Mesendoderm (in vitro differentiated cells): ENCODE measurements around the gene PXK.
A peak's percentile ranks its signal among the peaks of the same experiment; 100 is the strongest.

Experiments used
- DNase-seq: peaks from one replicate; pipeline ENCODE4 v3.0.0; 2013
- H2AK5ac ChIP-seq: 2 replicates; pipeline ENCODE4 v1.6.1; 2013; ENCODE audit warnings: low read length, inconsistent platforms
- H2BK120ac ChIP-seq: 2 replicates; pipeline ENCODE4 v1.6.1; 2013; ENCODE audit warnings: low read depth, mild to moderate bottlenecking, low read length, moderate library complexity, mixed read lengths
- H2BK15ac ChIP-seq: replicated peaks from 2 replicates; pipeline ENCODE4 v1.6.1; 2013; ENCODE audit warnings: low read depth, mild to moderate bottlenecking, moderate library complexity
- H2BK5ac ChIP-seq: 2 replicates; pipeline ENCODE4 v1.6.1; 2013; ENCODE audit warnings: low read length, inconsistent platforms
- H3K18ac ChIP-seq: 2 replicates; pipeline ENCODE4 v1.6.1; 2013; ENCODE audit warnings: mild to moderate bottlenecking, low read length, mixed read lengths
- H3K23ac ChIP-seq: one replicate; pipeline ENCODE4 v1.6.1; 2013; ENCODE audit warnings: low read length
- H3K27ac ChIP-seq: 2 replicates; pipeline ENCODE4 v1.5.1; 2013; ENCODE audit warnings: low read depth, mild to moderate bottlenecking, inconsistent platforms, low read length, moderate library complexity
- H3K27me3 ChIP-seq: 2 replicates; pipeline ENCODE4 v1.6.1; 2013; ENCODE audit warnings: low read length, control low read depth, mild to moderate bottlenecking, inconsistent platforms; ENCODE audit not compliant: insufficient read depth, poor library complexity
- H3K36me3 ChIP-seq: 2 replicates; pipeline ENCODE4 v1.6.1; 2013; ENCODE audit warnings: low read length, inconsistent platforms; ENCODE audit not compliant: control insufficient read depth, insufficient read depth
- H3K4ac ChIP-seq: one replicate; pipeline ENCODE4 v1.6.1; 2013; ENCODE audit warnings: low read depth, mild to moderate bottlenecking, low read length, moderate library complexity
- H3K4me1 ChIP-seq: 2 replicates; pipeline ENCODE4 v1.6.1; 2013; ENCODE audit warnings: low read depth, low read length, inconsistent platforms; ENCODE audit not compliant: control insufficient read depth
- H3K4me2 ChIP-seq: 2 replicates; pipeline ENCODE4 v1.6.1; 2013; ENCODE audit warnings: low read length
- H3K4me3 ChIP-seq: 2 replicates; pipeline ENCODE4 v1.5.1; 2013; ENCODE audit warnings: mild to moderate bottlenecking, low read length
- H3K56ac ChIP-seq: one replicate; pipeline ENCODE4 v1.6.1; 2013; ENCODE audit warnings: low read length
- H3K79me1 ChIP-seq: 2 replicates; pipeline ENCODE4 v1.6.1; 2013; ENCODE audit warnings: low read length, inconsistent platforms
- H3K79me2 ChIP-seq: 2 replicates; pipeline ENCODE4 v1.6.1; 2013; ENCODE audit warnings: mild to moderate bottlenecking, low read length; ENCODE audit not compliant: control insufficient read depth, insufficient read depth
- H3K9ac ChIP-seq: 2 replicates; pipeline ENCODE4 v1.6.1; 2013; ENCODE audit warnings: low read length, inconsistent platforms
- H4K5ac ChIP-seq: one replicate; pipeline ENCODE4 v1.6.1; 2013; ENCODE audit warnings: low read length
- H4K8ac ChIP-seq: one replicate; pipeline ENCODE4 v1.6.1; 2013; ENCODE audit warnings: low read depth, mild to moderate bottlenecking, control low read depth, low read length, moderate library complexity
- WGBS: extraction: QIAGEN DNeasy Blood & Tissue Kit; methylation state at CpG from one replicate; pipeline ENCODE4 v1.1.7; 2013; ENCODE audit warnings: low lambda C conversion rate, missing lambda C conversion rate; ENCODE audit not compliant: insufficient coverage; ENCODE audit errors: extremely low coverage; 5-methylcytosine and 5-hydroxymethylcytosine counted together

The PXK gene

GRCh38 chr3:58452176-58452575 lies 119.5 kb downstream of the PXK start:
- H3K27me3 ChIP-seq: no peaks in the 10 kb centered on the region
- no peak overlapping the region for H3K27ac ChIP-seq
- H2BK5ac ChIP-seq: no peak overlapping the region
- H3K4me2 ChIP-seq: no peak overlapping the region
- H3K56ac ChIP-seq: no peak overlapping the region
- peak overlapping the region; percentile 99 for H2BK15ac ChIP-seq
- H3K36me3 ChIP-seq: no peaks in the 10 kb centered on the region
- H3K18ac ChIP-seq: peak overlapping the region; percentile 80
- DNase-seq: no peak
- no peak overlapping the region for H2AK5ac ChIP-seq
- no peak overlapping the region for H3K4me3 ChIP-seq
- H3K9ac ChIP-seq: no peak overlapping the region
- peak overlapping the region; percentile 88 for H2BK120ac ChIP-seq
- WGBS: no CpG with 5 or more reads among the region's 1 CpG
- H3K79me2 ChIP-seq: no peaks in the 10 kb centered on the region
- no peaks in the 10 kb centered on the region for H3K4me1 ChIP-seq
- H3K79me1 ChIP-seq: no peaks in the 10 kb centered on the region
- no peak overlapping the region for H4K8ac ChIP-seq
- no peak overlapping the region for H3K4ac ChIP-seq
- no peak overlapping the region for H3K23ac ChIP-seq
- no peak overlapping the region for H4K5ac ChIP-seq

GRCh38 chr3:58459160-58459559 lies 126.5 kb downstream of the PXK start:
- Histone ChIP-seq H2BK5ac (no peak overlapping the region), H3K4ac (peak overlapping the region; percentile 52), H2AK5ac (no peak overlapping the region), H3K27me3 (no peaks in the 10 kb centered on the region), H4K8ac (no peak overlapping the region), H2BK120ac (no peak overlapping the region), H4K5ac (no peak overlapping the region), H3K27ac (no peak overlapping the region), H3K4me3 (no peak overlapping the region), H2BK15ac (no peak overlapping the region), H3K23ac (no peak overlapping the region), H3K4me2 (no peak overlapping the region), H3K4me1 (peaks cover 2% of the 10 kb centered on the region), H3K36me3 (no peaks in the 10 kb centered on the region), H3K18ac (no peak overlapping the region), H3K79me1 (no peaks in the 10 kb centered on the region), H3K56ac (no peak overlapping the region), H3K79me2 (no peaks in the 10 kb centered on the region), H3K9ac (no peak overlapping the region)
- no CpG with 5 or more reads among the region's 4 CpGs for WGBS
- DNase-seq: no peak

GRCh38 chr3:58462829-58463180 lies 130.1 kb downstream of the PXK start:
- H3K23ac ChIP-seq: no peak overlapping the region
- no peak overlapping the region for H2BK120ac ChIP-seq
- H3K56ac ChIP-seq: peak overlapping the region; percentile 77
- DNase-seq: peak; percentile 80
- no peaks in the 10 kb centered on the region for H3K27me3 ChIP-seq
- peak overlapping the region; percentile 39 for H3K27ac ChIP-seq
- no peaks in the 10 kb centered on the region for H3K36me3 ChIP-seq
- H2AK5ac ChIP-seq: no peak overlapping the region
- no peaks in the 10 kb centered on the region for H3K79me1 ChIP-seq
- H3K18ac ChIP-seq: peak overlapping the region; percentile 5
- no peak overlapping the region for H4K5ac ChIP-seq
- WGBS: no CpG with 5 or more reads among the region's 4 CpGs
- peak overlapping the region; percentile 65 for H2BK5ac ChIP-seq
- no peak overlapping the region for H3K4me3 ChIP-seq
- no peak overlapping the region for H2BK15ac ChIP-seq
- H3K9ac ChIP-seq: peak overlapping the region; percentile 29
- peaks cover 2% of the 10 kb centered on the region for H3K4me1 ChIP-seq
- H3K79me2 ChIP-seq: no peaks in the 10 kb centered on the region
- H3K4me2 ChIP-seq: no peak overlapping the region
- H4K8ac ChIP-seq: no peak overlapping the region
- peak overlapping the region; percentile 2 for H3K4ac ChIP-seq

GRCh38 chr3:58463181-58463941 lies 130.7 kb downstream of the PXK start:
- peak overlapping the region; percentile 29 for H3K9ac ChIP-seq
- peak overlapping the region; percentile 9 for H3K18ac ChIP-seq
- no peak overlapping the region for H2AK5ac ChIP-seq
- H3K4me1 ChIP-seq: peaks cover 2% of the 10 kb centered on the region
- no peak overlapping the region for H4K5ac ChIP-seq
- H3K79me2 ChIP-seq: no peaks in the 10 kb centered on the region
- no peak overlapping the region for H2BK15ac ChIP-seq
- no peak overlapping the region for H3K4me2 ChIP-seq
- peak overlapping the region; percentile 2 for H3K4ac ChIP-seq
- no peak overlapping the region for H3K4me3 ChIP-seq
- H3K56ac ChIP-seq: peak overlapping the region; percentile 77
- no peak overlapping the region for H4K8ac ChIP-seq
- H3K79me1 ChIP-seq: no peaks in the 10 kb centered on the region
- no peak overlapping the region for H3K23ac ChIP-seq
- peak overlapping the region; percentile 39 for H3K27ac ChIP-seq
- H3K36me3 ChIP-seq: no peaks in the 10 kb centered on the region
- no CpG with 5 or more reads among the region's 18 CpGs for WGBS
- no peak overlapping the region for H2BK120ac ChIP-seq
- DNase-seq: peak; percentile 86
- H2BK5ac ChIP-seq: peak overlapping the region; percentile 65
- H3K27me3 ChIP-seq: no peaks in the 10 kb centered on the region

GRCh38 chr3:58463942-58464271 lies 131.2 kb downstream of the PXK start:
- Histone ChIP-seq H2BK15ac (no peak overlapping the region), H3K27me3 (no peaks in the 10 kb centered on the region), H3K4me3 (no peak overlapping the region), H2AK5ac (no peak overlapping the region), H3K9ac (no peak overlapping the region), H4K5ac (no peak overlapping the region), H4K8ac (no peak overlapping the region), H3K4me2 (no peak overlapping the region), H2BK5ac (no peak overlapping the region), H3K79me2 (no peaks in the 10 kb centered on the region), H3K18ac (no peak overlapping the region), H3K23ac (no peak overlapping the region), H3K27ac (no peak overlapping the region), H2BK120ac (no peak overlapping the region), H3K4me1 (peaks cover 2% of the 10 kb centered on the region), H3K56ac (no peak overlapping the region), H3K79me1 (no peaks in the 10 kb centered on the region), H3K4ac (no peak overlapping the region), H3K36me3 (no peaks in the 10 kb centered on the region)
- no CpG with 5 or more reads among the region's 5 CpGs for WGBS
- no peak for DNase-seq

GRCh38 chr3:58464866-58465265 lies 132.2 kb downstream of the PXK start:
- no CpG with 5 or more reads among the region's 3 CpGs for WGBS
- no peak overlapping the region for H4K5ac ChIP-seq
- DNase-seq: no peak

More at GRCh38 chr3:58464866-58465265, 132.2 kb downstream of the PXK start:
- no peak overlapping the region for H3K4me2 ChIP-seq
- H4K8ac ChIP-seq: no peak overlapping the region
- H3K36me3 ChIP-seq: no peaks in the 10 kb centered on the region
- no peaks in the 10 kb centered on the region for H3K79me2 ChIP-seq
- no peak overlapping the region for H2BK5ac ChIP-seq
- H3K23ac ChIP-seq: no peak overlapping the region
- H3K4ac ChIP-seq: no peak overlapping the region
- no peaks in the 10 kb centered on the region for H3K27me3 ChIP-seq
- no peak overlapping the region for H3K9ac ChIP-seq
- no peak overlapping the region for H3K18ac ChIP-seq
- no peaks in the 10 kb centered on the region for H3K79me1 ChIP-seq
- H3K27ac ChIP-seq: no peak overlapping the region
- peaks cover 2% of the 10 kb centered on the region for H3K4me1 ChIP-seq
- H3K56ac ChIP-seq: no peak overlapping the region
- H2AK5ac ChIP-seq: no peak overlapping the region
- H2BK15ac ChIP-seq: no peak overlapping the region
- H2BK120ac ChIP-seq: no peak overlapping the region
- no peak overlapping the region for H3K4me3 ChIP-seq
